Sigmoid colon (tissue), 7 donors: ENCODE results near the gene LPCAT1. TPM values are rescaled to one million over a fixed set of nuclear protein-coding genes. Genes with fewer than 3 reads are reported as not detected.

Experiments
- DNase-seq: peaks from one replicate; pipeline ENCODE4 v3.0.0-alpha.2; 2019
- H3K27ac ChIP-seq, 4 donors: fragments of 200-600 bp; sonication (generic); one replicate each; pipeline ENCODE4 v1.5.1; 2016 to 2019; ENCODE audit warnings: mild to moderate bottlenecking in 1 of 4
- H3K27me3 ChIP-seq, 3 donors: fragments of 200-600 bp; sonication (generic); one replicate each; pipeline ENCODE4 v1.5.1; 2019; ENCODE audit warnings: mild to moderate bottlenecking in 1 of 3
- H3K36me3 ChIP-seq, 4 donors: fragments of 200-600 bp; sonication (generic); one replicate each; pipeline ENCODE4 v1.5.1; 2016 to 2019
- H3K4me1 ChIP-seq, 4 donors: fragments of 200-600 bp; sonication (generic); one replicate each; pipeline ENCODE4 v1.5.1; 2017 to 2019
- H3K4me3 ChIP-seq, 4 donors: fragments of 200-600 bp; sonication (generic); one replicate each; pipeline ENCODE4 v1.5.1; 2017 to 2019; ENCODE audit warnings: mild to moderate bottlenecking in 2 of 4, moderate library complexity in 1 of 4
- H3K9me3 ChIP-seq, 4 donors: fragments of 200-600 bp in 3 of 4; sonication (generic) in 3 of 4; one replicate each; pipeline versions ENCODE4 v1.5.1 to v1.6.1; 2013 to 2019
- EP300 ChIP-seq, 4 donors: sonication (generic); formaldehyde crosslinking; IDR thresholded peaks; one replicate each; pipeline ENCODE4 v1.6.1; 2017; ENCODE audit warnings: antibody characterized with exemption in 4 of 4
- POLR2A ChIP-seq, 2 donors: fragments of 450-650 bp; IDR thresholded peaks; one replicate each; pipeline ENCODE4 v1.6.1; 2016; ENCODE audit warnings: antibody characterized with exemption in 2 of 2, mild to moderate bottlenecking in 2 of 2, moderate library complexity in 2 of 2
- POLR2AphosphoS5 ChIP-seq, 4 donors: sonication (generic); formaldehyde crosslinking; IDR thresholded peaks; one replicate each; pipeline ENCODE4 v1.6.1; 2017; ENCODE audit warnings: antibody characterized with exemption in 4 of 4
- WGBS, 2 donors: extraction: QIAGEN DNeasy Blood & Tissue Kit; methylation state at CpG; one replicate each; pipeline ENCODE4 v1.1.7; 2013; 5-methylcytosine and 5-hydroxymethylcytosine counted together
- intact Hi-C: fragments of 100-400 bp; cut with DNase I; formaldehyde crosslinking; loops from one replicate; pipeline ENCODE4 v1.15.1; 2023
- polyA plus RNA-seq, 3 donors: library from polyadenylated mRNA; stranded (reverse); fragments of 200-250 nt; gene quantifications; one replicate each; pipeline ENCODE4 v1.2.3, GENCODE V29; 2013
- total RNA-seq, 4 donors: library from RNA; depleted of rRNA; stranded (reverse); fragments of >200 nt; gene quantifications; one replicate each; pipeline ENCODE4 v1.1.0, GENCODE V29; 2016
- TF ChIP-seq, protein P1 (sequence below), 4 experiments: fragments of 450-650 bp in 3 of 4; fragments of 200-600 bp in 1 of 4; IDR thresholded peaks; one replicate each; pipeline ENCODE4 v1.5.1; 2016 to 2019; ENCODE audit warnings: antibody characterized with exemption in 4 of 4, mild to moderate bottlenecking in 3 of 4, moderate library complexity in 2 of 4
- donor health status: healthy with polysubstance abuse.
- donor health status: Bipolar disorder and iron deficiency.
- donor health status: healthy.

LPCAT1 gene
- total and polyA plus RNA-seq, 7 donors: 4.2 to 35.1 (median 22.2) TPM

DNA sequence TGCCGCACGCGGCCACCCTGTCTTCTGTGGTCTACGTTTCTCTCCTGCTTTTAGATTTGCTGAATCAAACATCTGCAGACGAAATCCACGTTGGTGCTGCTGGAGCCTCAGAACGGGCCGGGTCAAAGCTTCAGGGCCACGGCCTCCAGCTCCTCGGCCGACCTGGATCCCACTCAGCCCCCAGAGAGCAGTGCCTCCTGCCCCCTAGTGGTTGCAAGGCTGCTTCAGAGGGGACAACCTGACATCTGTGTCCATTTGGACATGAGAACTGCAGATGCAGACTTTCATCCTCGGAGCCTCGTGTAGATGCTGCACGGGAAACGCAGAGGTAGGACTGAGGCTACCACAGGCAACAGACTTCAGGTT, 55.5 kb downstream of the LPCAT1 start:
- WGBS, 2 donors: 51 to 71% methylated on average over 15 of the region's 15 CpGs
- no peaks in the 10 kb centered on the region for H3K9me3 ChIP-seq
- no peak for DNase-seq
- TF ChIP-seq, protein P1, sequence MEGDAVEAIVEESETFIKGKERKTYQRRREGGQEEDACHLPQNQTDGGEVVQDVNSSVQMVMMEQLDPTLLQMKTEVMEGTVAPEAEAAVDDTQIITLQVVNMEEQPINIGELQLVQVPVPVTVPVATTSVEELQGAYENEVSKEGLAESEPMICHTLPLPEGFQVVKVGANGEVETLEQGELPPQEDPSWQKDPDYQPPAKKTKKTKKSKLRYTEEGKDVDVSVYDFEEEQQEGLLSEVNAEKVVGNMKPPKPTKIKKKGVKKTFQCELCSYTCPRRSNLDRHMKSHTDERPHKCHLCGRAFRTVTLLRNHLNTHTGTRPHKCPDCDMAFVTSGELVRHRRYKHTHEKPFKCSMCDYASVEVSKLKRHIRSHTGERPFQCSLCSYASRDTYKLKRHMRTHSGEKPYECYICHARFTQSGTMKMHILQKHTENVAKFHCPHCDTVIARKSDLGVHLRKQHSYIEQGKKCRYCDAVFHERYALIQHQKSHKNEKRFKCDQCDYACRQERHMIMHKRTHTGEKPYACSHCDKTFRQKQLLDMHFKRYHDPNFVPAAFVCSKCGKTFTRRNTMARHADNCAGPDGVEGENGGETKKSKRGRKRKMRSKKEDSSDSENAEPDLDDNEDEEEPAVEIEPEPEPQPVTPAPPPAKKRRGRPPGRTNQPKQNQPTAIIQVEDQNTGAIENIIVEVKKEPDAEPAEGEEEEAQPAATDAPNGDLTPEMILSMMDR (IDR thresholded peaks at IDR 0.05): peak in 2 of 4 experiments; percentile 20 to 32
- no peak for TF ChIP-seq POLR2AphosphoS5 (IDR thresholded peaks at IDR 0.05)
- no peak for TF ChIP-seq POLR2A (IDR thresholded peaks at IDR 0.05)
- intact Hi-C loops: no loop called here
- H3K27me3 ChIP-seq: no peaks in the 10 kb centered on the region
- no peaks in the 10 kb centered on the region for H3K4me1 ChIP-seq
- no peak overlapping the region for H3K27ac ChIP-seq
- H3K4me3 ChIP-seq: no peak overlapping the region
- peaks cover 2 to 56% (median 15%) of the 10 kb centered on the region in 4 donors for H3K36me3 ChIP-seq

DNA sequence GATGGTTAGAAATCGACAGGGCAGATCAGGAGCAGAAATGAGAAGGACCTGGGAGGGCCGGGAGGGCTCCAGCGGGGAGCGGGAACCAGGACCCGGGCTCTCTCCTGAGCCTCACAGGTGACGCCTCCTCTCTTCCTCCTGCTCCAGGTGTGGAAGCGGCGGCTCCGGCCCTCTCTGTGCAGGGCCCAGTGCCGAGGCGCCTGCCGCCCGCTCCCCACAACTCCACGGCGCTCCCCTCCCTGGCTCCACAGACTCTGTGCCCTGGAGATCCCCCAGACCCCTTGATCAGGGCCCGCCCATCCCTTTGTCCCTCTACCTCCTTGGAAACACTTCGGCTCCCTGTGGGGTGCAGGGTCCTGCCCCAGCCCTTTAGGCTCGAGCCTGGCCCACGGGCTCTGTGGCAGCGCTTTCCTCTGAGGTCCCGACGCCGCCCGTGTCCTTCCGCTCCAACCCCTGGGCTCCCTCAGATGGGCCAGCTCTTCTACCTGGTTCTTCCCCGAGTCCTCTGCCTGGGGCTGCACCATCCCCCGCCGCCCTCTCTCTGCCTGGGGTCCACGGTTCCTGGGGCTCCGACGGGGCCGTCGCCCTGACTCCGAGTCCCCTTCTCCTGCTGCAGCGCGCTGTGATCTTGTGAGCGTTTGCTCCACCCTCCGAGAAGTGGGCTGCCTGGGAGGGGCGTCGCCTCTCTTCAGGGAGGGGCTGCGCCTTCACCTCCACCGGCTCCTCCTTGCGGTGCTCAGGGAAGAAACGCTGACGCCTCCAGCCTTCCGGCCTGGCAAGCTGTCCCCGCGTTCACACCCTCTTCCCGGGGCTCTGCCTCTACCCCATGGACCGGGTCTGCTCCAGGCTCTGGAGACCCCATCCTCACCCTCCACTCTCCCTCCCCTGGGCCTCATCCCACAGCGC, 56.2 kb downstream of the LPCAT1 start:
- peaks cover 5 to 56% (median 19%) of the 10 kb centered on the region in 4 donors for H3K36me3 ChIP-seq

GRCh38 chr5:1466631-1467265, 57.0 kb downstream of the LPCAT1 start:
- H3K27me3 ChIP-seq: no peaks in the 10 kb centered on the region
- WGBS, 2 donors: 94 to 95% methylated on average over 37 of the region's 37 CpGs
- intact Hi-C loops: no loop called here
- H3K36me3 ChIP-seq: peaks cover 5 to 59% (median 19%) of the 10 kb centered on the region in 4 donors
- no peak overlapping the region for H3K4me3 ChIP-seq
- no peak overlapping the region for H3K27ac ChIP-seq
- DNase-seq: peak; percentile 62
- no peaks in the 10 kb centered on the region for H3K9me3 ChIP-seq
- H3K4me1 ChIP-seq: no peaks in the 10 kb centered on the region
- TF ChIP-seq, protein P1 (IDR thresholded peaks at IDR 0.05): no peak
- no peak for TF ChIP-seq POLR2AphosphoS5 (IDR thresholded peaks at IDR 0.05)
- TF ChIP-seq POLR2A (IDR thresholded peaks at IDR 0.05): no peak
- no peak for TF ChIP-seq EP300 (IDR thresholded peaks at IDR 0.05)

More for the DNA sequence above, 56.2 kb downstream of the LPCAT1 start:
- Histone ChIP-seq H3K4me1 (no peaks in the 10 kb centered on the region), H3K27me3 (no peaks in the 10 kb centered on the region), H3K4me3 (no peak overlapping the region), H3K9me3 (no peaks in the 10 kb centered on the region), H3K27ac (no peak overlapping the region)
- intact Hi-C loops: no loop called here
- WGBS, 2 donors: 93 to 94% methylated on average over 51 of the region's 51 CpGs
- TF ChIP-seq POLR2AphosphoS5 (IDR thresholded peaks at IDR 0.05) (no peak), EP300 (IDR thresholded peaks at IDR 0.05) (no peak), POLR2A (IDR thresholded peaks at IDR 0.05) (no peak)
- TF ChIP-seq, protein P1 (IDR thresholded peaks at IDR 0.05): no peak
- peak; percentile 54 for DNase-seq

- TF ChIP-seq POLR2AphosphoS5 (IDR thresholded peaks at IDR 0.05) (no peak), EP300 (IDR thresholded peaks at IDR 0.05) (no peak), POLR2A (IDR thresholded peaks at IDR 0.05) (no peak)
- TF ChIP-seq, protein P1 (IDR thresholded peaks at IDR 0.05): no peak
- DNase-seq: peak; percentile 61
- H3K4me3 ChIP-seq: no peak overlapping the region
- no peak overlapping the region for H3K27ac ChIP-seq
- WGBS, 2 donors: 97 to 98% methylated on average over 30 of the region's 30 CpGs
- no peaks in the 10 kb centered on the region for H3K4me1 ChIP-seq
- peaks cover 5 to 65% (median 21%) of the 10 kb centered on the region in 4 donors for H3K36me3 ChIP-seq
- H3K27me3 ChIP-seq: no peaks in the 10 kb centered on the region
- H3K9me3 ChIP-seq: no peaks in the 10 kb centered on the region
- intact Hi-C loops: no loop called here
These were observed 57.7 kb downstream of the LPCAT1 start for GRCh38 chr5:1465966-1466471.
